GM18517 (cell line): ENCODE results near the gene DFFB.

ENCODE experiments used
- ATAC-seq: cut with Tn5 transposase; IDR thresholded peaks from one replicate; pipeline ENCODE4 v1.9.1; 2021; ENCODE audit warnings: mild to moderate bottlenecking, moderate library complexity; ENCODE audit not compliant: unreplicated experiment

The DFFB gene

GRCh38 chr1:3923378-3924185 is 66.3 kb downstream of the DFFB start:
- ATAC-seq = no peak

- no peak for ATAC-seq
Measured at GRCh38 chr1:3924186-3924824, 67.0 kb downstream of the DFFB start.

GRCh38 chr1:3924825-3925220 is 67.5 kb downstream of the DFFB start:
- no peak for ATAC-seq

GRCh38 chr1:3925256-3925655 is 68.0 kb downstream of the DFFB start:
- ATAC-seq = no peak

- ATAC-seq = no peak
Measured at GRCh38 chr1:3925762-3926161, 68.5 kb downstream of the DFFB start.

- ATAC-seq = no peak
Measured at GRCh38 chr1:3926956-3927355, 69.7 kb downstream of the DFFB start.

GRCh38 chr1:3928586-3928985 is 71.3 kb downstream of the DFFB start:
- no peak for ATAC-seq

- no peak for ATAC-seq
Measured at GRCh38 chr1:3929126-3929525, 71.8 kb downstream of the DFFB start.

- ATAC-seq = no peak
Measured at GRCh38 chr1:3930301-3931006, 73.2 kb downstream of the DFFB start.

GRCh38 chr1:3931007-3931912 is 74.0 kb downstream of the DFFB start:
- no peak for ATAC-seq

GRCh38 chr1:3932156-3932919 is 75.1 kb downstream of the DFFB start:
- ATAC-seq = no peak
